HCT116 (cell line): ENCODE results near the gene ADAMTS13. TPM values are rescaled to one million over a fixed set of nuclear protein-coding genes. Genes with fewer than 3 reads are reported as not detected.

Source experiments
- total RNA-seq: library from RNA; stranded (reverse); gene quantifications from one replicate; pipeline ENCODE4 v1.2.1, GENCODE V29; 2021; ENCODE audit not compliant: unreplicated experiment

The ADAMTS13 gene
- total RNA-seq, 1 experiment from 2014 or later, result 9.2 TPM

Other genes starting within 250 kb of the ADAMTS13 start
- not detected for gene OBP2B, start 213.1 kb upstream of the ADAMTS13 start, total RNA-seq
- gene ABO, start 147.2 kb upstream of the ADAMTS13 start, total RNA-seq, result 1.2 TPM
- gene SURF6, start 86.2 kb upstream of the ADAMTS13 start, total RNA-seq, result 30.1 TPM
- gene MED22, start 74.2 kb upstream of the ADAMTS13 start, total RNA-seq, result 18.6 TPM
- gene RPL7A, start 74.1 kb upstream of the ADAMTS13 start, total RNA-seq, result 2,837 TPM
- gene SURF1, start 65.9 kb upstream of the ADAMTS13 start, total RNA-seq, result 71.7 TPM
- gene SURF2, start 65.8 kb upstream of the ADAMTS13 start, total RNA-seq, result 27.8 TPM
- gene SURF4, start 46.3 kb upstream of the ADAMTS13 start, total RNA-seq, result 134 TPM
- gene STKLD1, start 46.0 kb upstream of the ADAMTS13 start, total RNA-seq, result 0.37 TPM
- gene REXO4, start 4.4 kb upstream of the ADAMTS13 start, total RNA-seq, result 24.6 TPM
- gene CACFD1, start 37.6 kb downstream of the ADAMTS13 start, total RNA-seq, result 6.9 TPM
- gene SLC2A6, start 56.7 kb downstream of the ADAMTS13 start, total RNA-seq, result 10.7 TPM
- not detected for gene MYMK, start 102.6 kb downstream of the ADAMTS13 start, total RNA-seq
- not detected for gene ADAMTSL2, start 112.3 kb downstream of the ADAMTS13 start, total RNA-seq
- not detected for gene FAM163B, start 187.0 kb downstream of the ADAMTS13 start, total RNA-seq
- not detected for gene DBH, start 214.0 kb downstream of the ADAMTS13 start, total RNA-seq